HFFc6 (cell line): ENCODE results near the gene AFF1. TPM values are rescaled to one million over a fixed set of nuclear protein-coding genes. Genes with fewer than 3 reads are reported as not detected.
A peak's percentile ranks its signal among the peaks of the same experiment; 100 is the strongest.

Experiments
- DNase-seq: peaks from one replicate; pipeline ENCODE4 v3.0.0-alpha.2; 2018
- H3K27ac Mint-ChIP-seq: 2 replicates; pipeline ENCODE4 v1.8.0; 2020; ENCODE audit warnings: mild to moderate bottlenecking, mixed read lengths
- H3K27me3 Mint-ChIP-seq: 2 replicates; pipeline ENCODE4 v1.8.0; 2021; ENCODE audit warnings: mild to moderate bottlenecking, moderate library complexity, mixed read lengths; ENCODE audit not compliant: insufficient read depth
- H3K36me3 Mint-ChIP-seq: 2 replicates; pipeline ENCODE4 v1.8.0; 2021; ENCODE audit warnings: low read depth, mixed read lengths
- H3K4me1 Mint-ChIP-seq: 2 replicates; pipeline ENCODE4 v1.8.0; 2020; ENCODE audit warnings: low read depth, mixed read lengths
- H3K4me3 Mint-ChIP-seq: 2 replicates; pipeline ENCODE4 v1.8.0; 2020; ENCODE audit warnings: mild to moderate bottlenecking, moderate library complexity, mixed read lengths
- H3K9me3 Mint-ChIP-seq: 2 replicates; pipeline ENCODE4 v1.8.0; 2020; ENCODE audit warnings: mild to moderate bottlenecking, mixed read lengths
- CTCF ChIP-seq: fragments of 200-600 bp; sonication (generic); IDR thresholded peaks from 2 replicates; pipeline ENCODE4 v1.5.0; 2021; ENCODE audit warnings: antibody characterized with exemption, mild to moderate bottlenecking
- total RNA-seq, 6 experiments: library from RNA; stranded (reverse); fragmentation: NEBNext Ultra II Directional; extraction: Animal tissue kit (Norgen Biotek cat#: 25700); gene quantifications; 2 replicates in 1 of 6; 3 replicates in 5 of 6; pipeline ENCODE4 v1.2.3, GENCODE V29; 2021

Gene AFF1
- total RNA-seq, 6 experiments from 2014 or later = 28.3 to 43.6 (median 32.8) TPM

GRCh38 chr4:87086143-87086805 is 151.5 kb downstream of the AFF1 start:
- Mint-ChIP-seq H3K27ac (peak overlapping the region; percentile 78; the same call in 1 of the 2 replicates), H3K36me3 (peaks cover 7% of the 10 kb centered on the region; the same call in 1 of the 2 replicates), H3K4me1 (peaks cover 36% of the 10 kb centered on the region), H3K4me3 (no peak overlapping the region), H3K9me3 (no peaks in the 10 kb centered on the region), H3K27me3 (no peaks in the 10 kb centered on the region)
- DNase-seq = no peak
- no peak for TF ChIP-seq CTCF

GRCh38 chr4:87087015-87087414 is 152.2 kb downstream of the AFF1 start:
- DNase-seq = peak; percentile 32
- Mint-ChIP-seq H3K36me3 (peaks cover 7% of the 10 kb centered on the region; the same call in 1 of the 2 replicates), H3K4me3 (0 out of 2 replicates have a peak overlapping the region, but pooled peaks have one; percentile 1), H3K9me3 (no peaks in the 10 kb centered on the region), H3K27ac (peak overlapping the region; percentile 78), H3K4me1 (peaks cover 31% of the 10 kb centered on the region), H3K27me3 (no peaks in the 10 kb centered on the region)
- TF ChIP-seq CTCF = no peak

- Mint-ChIP-seq H3K36me3 (peaks cover 7% of the 10 kb centered on the region; the same call in 1 of the 2 replicates), H3K4me3 (0 out of 2 replicates have a peak overlapping the region, but pooled peaks have one; percentile 1), H3K27me3 (no peaks in the 10 kb centered on the region), H3K9me3 (no peaks in the 10 kb centered on the region), H3K27ac (peak overlapping the region; percentile 78), H3K4me1 (peaks cover 34% of the 10 kb centered on the region)
- DNase-seq = no peak
- no peak for TF ChIP-seq CTCF
These were observed 152.6 kb downstream of the AFF1 start for GRCh38 chr4:87087420-87087819.

GRCh38 chr4:87088186-87088585 is 153.4 kb downstream of the AFF1 start:
- no peak for TF ChIP-seq CTCF
- Mint-ChIP-seq H3K36me3 (peaks cover 7% of the 10 kb centered on the region; the same call in 1 of the 2 replicates), H3K4me1 (peaks cover 41% of the 10 kb centered on the region), H3K9me3 (no peaks in the 10 kb centered on the region), H3K4me3 (no peak overlapping the region), H3K27ac (no peak overlapping the region), H3K27me3 (no peaks in the 10 kb centered on the region)
- no peak for DNase-seq

GRCh38 chr4:87089368-87089767 is 154.6 kb downstream of the AFF1 start:
- no peaks in the 10 kb centered on the region for H3K9me3 Mint-ChIP-seq
- peaks cover 51% of the 10 kb centered on the region for H3K4me1 Mint-ChIP-seq
- H3K27ac Mint-ChIP-seq = no peak overlapping the region
- no peaks in the 10 kb centered on the region for H3K27me3 Mint-ChIP-seq
- peaks cover 5% of the 10 kb centered on the region; the same call in 1 of the 2 replicates for H3K36me3 Mint-ChIP-seq
- DNase-seq = no peak
- H3K4me3 Mint-ChIP-seq = no peak overlapping the region
- no peak for TF ChIP-seq CTCF
